Osteocyte (in vitro differentiated cells): ENCODE results near the gene TRAIP. TPM values are rescaled to one million over a fixed set of nuclear protein-coding genes. Genes with fewer than 3 reads are reported as not detected.
"Not testable (repeated sequence)": the region's sequence is repeated elsewhere in the genome, so short reads cannot be mapped to it uniquely, and the experiment has no call there.

ENCODE experiments used
- DNase-seq: peaks from one replicate; pipeline ENCODE4 v3.0.0; 2021; ENCODE audit warnings: mixed read lengths; ENCODE audit not compliant: unreplicated experiment; ENCODE audit errors: extremely low spot score
- H3K27ac Mint-ChIP-seq: one replicate; pipeline ENCODE4 v1.8.0; 2021; ENCODE audit warnings: mild to moderate bottlenecking, mixed read lengths; ENCODE audit not compliant: unreplicated experiment
- H3K27me3 Mint-ChIP-seq: one replicate; pipeline ENCODE4 v1.8.0; 2021; ENCODE audit warnings: mixed read lengths; ENCODE audit not compliant: unreplicated experiment
- H3K36me3 Mint-ChIP-seq: one replicate; pipeline ENCODE4 v1.8.0; 2021; ENCODE audit warnings: mixed read lengths; ENCODE audit not compliant: unreplicated experiment
- H3K4me1 Mint-ChIP-seq: one replicate; pipeline ENCODE4 v1.8.0; 2021; ENCODE audit warnings: mixed read lengths; ENCODE audit not compliant: unreplicated experiment
- H3K4me3 Mint-ChIP-seq: one replicate; pipeline ENCODE4 v1.8.0; 2021; ENCODE audit warnings: mild to moderate bottlenecking, moderate library complexity, mixed read lengths; ENCODE audit not compliant: unreplicated experiment
- H3K9me3 Mint-ChIP-seq: one replicate; pipeline ENCODE4 v1.8.0; 2021; ENCODE audit warnings: mixed read lengths; ENCODE audit not compliant: unreplicated experiment
- total RNA-seq: library from RNA; stranded (reverse); gene quantifications from 2 replicates; pipeline ENCODE4 v1.2.1, GENCODE V29; 2021
- TF ChIP-seq, protein P1 (sequence below): fragments of 200-600 bp; sonication (generic); IDR thresholded peaks from 2 replicates; pipeline ENCODE4 v1.5.0; 2021; ENCODE audit warnings: antibody characterized with exemption, mild to moderate bottlenecking, moderate library complexity

TRAIP gene
- total RNA-seq, 1 donor from 2014 or later, result 3.4 TPM

DNA sequence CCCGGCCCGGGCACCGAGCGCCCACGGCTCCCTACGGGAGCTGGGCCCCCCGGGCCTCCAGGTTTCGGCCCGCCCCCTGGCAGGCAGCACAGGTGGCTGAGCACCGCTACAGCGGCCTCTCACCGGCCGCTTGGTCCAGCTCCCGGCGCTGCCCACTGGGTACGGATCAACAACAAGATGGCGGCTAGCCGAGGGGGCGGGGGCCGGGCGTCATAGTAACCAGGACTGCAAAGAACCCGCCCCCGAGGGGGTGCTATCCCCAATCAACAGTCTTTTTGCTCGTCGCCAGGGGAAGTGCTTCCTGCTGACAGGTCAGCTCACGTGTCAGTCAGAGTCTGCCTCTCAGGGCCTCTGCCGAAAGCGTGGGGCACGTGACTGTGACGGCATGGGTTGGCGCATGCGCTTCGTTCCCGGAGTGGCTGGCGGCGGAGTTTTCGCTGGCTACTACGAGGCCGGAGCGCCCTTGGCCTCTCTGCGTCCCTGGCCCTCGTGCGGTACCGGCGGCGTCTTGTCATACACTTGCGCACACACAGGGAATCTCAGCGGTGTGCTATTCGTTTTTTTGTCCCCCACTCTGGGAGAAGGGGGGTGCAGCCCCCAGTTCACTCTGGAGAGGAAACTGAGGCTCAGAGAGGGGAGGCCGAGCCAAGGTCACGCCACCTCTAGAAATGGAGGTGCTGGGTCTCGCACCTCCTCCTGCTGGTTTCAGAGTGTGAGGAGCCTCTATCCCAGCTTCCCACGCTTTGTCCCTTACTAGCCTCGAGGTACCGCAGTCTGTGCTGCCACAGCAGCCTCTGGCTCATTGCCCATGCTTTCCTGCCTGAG lies 69.8 kb downstream of the TRAIP start, which contains the start of gene IP6K1:
Gene IP6K1, minus strand, starts transcription at position 186 of the 825 bp plus-strand sequence. CDS start 38,502 bp downstream, outside the sequence.
- DNase-seq, result peak; percentile 100
- Mint-ChIP-seq H3K9me3 (no peaks in the 10 kb centered on the region), H3K36me3 (peaks cover 4% of the 10 kb centered on the region), H3K27ac (peak within 1 kb of the TSS; percentile 97), H3K4me3 (peak within 1 kb of the TSS; percentile 86), H3K4me1 (peaks cover 26% of the 10 kb centered on the region), H3K27me3 (no peaks in the 10 kb centered on the region)
- TF ChIP-seq, protein P1, sequence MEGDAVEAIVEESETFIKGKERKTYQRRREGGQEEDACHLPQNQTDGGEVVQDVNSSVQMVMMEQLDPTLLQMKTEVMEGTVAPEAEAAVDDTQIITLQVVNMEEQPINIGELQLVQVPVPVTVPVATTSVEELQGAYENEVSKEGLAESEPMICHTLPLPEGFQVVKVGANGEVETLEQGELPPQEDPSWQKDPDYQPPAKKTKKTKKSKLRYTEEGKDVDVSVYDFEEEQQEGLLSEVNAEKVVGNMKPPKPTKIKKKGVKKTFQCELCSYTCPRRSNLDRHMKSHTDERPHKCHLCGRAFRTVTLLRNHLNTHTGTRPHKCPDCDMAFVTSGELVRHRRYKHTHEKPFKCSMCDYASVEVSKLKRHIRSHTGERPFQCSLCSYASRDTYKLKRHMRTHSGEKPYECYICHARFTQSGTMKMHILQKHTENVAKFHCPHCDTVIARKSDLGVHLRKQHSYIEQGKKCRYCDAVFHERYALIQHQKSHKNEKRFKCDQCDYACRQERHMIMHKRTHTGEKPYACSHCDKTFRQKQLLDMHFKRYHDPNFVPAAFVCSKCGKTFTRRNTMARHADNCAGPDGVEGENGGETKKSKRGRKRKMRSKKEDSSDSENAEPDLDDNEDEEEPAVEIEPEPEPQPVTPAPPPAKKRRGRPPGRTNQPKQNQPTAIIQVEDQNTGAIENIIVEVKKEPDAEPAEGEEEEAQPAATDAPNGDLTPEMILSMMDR, result no peak

DNA sequence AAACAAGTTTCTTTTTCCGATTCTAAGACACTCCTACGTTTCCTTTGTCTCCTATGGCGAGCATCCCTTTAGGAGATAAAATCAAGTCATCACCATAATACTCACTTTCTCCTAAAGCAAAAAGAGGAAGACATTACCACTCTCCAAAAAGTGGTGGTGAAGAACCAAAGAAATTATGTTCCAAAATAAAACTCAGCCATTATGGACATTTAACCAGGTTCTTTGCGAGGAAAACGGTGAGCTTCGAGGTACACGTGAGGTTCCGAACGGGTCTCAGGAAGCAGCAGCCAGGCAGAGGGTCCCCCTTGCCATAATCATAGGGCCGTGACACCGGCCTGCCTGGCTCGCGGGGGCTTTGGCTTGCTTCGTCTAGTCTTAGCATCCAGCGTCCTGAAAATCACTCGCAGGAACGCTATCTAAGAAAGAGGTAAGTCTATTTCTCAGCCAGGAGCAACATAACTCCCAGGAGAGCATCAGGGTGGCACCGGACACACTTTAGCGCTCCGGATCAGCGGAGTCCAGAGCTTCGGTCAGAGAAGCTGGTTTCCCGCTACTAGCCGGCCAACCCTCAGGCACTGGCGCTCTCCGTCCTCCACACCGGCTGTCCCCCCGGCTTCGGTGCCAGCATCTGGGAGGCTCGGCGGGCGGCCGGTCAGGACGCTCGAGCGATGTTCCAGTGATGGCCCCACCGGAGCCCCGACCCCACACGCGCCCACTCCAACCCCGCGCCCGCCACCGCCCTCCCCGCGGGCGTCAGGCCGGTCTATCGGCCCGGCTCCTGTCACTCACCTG lies 70.6 kb downstream of the TRAIP start:
- Mint-ChIP-seq H3K27me3 (no peaks in the 10 kb centered on the region), H3K4me1 (peaks cover 33% of the 10 kb centered on the region), H3K36me3 (peaks cover 4% of the 10 kb centered on the region), H3K4me3 (peak overlapping the region; percentile 86), H3K27ac (peak overlapping the region; percentile 85), H3K9me3 (no peaks in the 10 kb centered on the region)
- TF ChIP-seq, protein P1, result no peak
- DNase-seq, result no peak

DNA sequence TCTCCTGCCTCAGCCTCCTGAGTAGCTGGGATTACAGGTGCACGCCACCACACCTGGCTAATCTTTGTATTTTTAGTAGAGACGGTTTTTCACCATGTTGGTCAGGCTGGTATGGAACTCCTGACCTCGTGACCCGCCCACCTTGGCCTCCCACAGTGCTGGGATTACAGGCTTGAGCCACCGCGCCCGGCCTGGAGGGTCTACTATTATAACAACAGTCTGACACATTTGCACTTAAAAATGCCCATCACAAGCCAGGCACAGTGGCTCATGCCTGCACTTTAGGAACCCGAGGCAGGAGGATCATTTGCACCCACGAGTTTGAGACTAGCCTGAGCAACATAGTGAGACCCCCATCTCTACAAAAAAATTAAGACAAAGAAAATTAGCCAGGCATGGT lies 74.1 kb downstream of the TRAIP start:
- H3K27me3 Mint-ChIP-seq, H3K9me3 Mint-ChIP-seq, DNase-seq, H3K4me3 Mint-ChIP-seq, H3K36me3 Mint-ChIP-seq, H3K27ac Mint-ChIP-seq: not testable (repeated sequence)
- peaks cover 51% of the 10 kb centered on the region for H3K4me1 Mint-ChIP-seq

DNA sequence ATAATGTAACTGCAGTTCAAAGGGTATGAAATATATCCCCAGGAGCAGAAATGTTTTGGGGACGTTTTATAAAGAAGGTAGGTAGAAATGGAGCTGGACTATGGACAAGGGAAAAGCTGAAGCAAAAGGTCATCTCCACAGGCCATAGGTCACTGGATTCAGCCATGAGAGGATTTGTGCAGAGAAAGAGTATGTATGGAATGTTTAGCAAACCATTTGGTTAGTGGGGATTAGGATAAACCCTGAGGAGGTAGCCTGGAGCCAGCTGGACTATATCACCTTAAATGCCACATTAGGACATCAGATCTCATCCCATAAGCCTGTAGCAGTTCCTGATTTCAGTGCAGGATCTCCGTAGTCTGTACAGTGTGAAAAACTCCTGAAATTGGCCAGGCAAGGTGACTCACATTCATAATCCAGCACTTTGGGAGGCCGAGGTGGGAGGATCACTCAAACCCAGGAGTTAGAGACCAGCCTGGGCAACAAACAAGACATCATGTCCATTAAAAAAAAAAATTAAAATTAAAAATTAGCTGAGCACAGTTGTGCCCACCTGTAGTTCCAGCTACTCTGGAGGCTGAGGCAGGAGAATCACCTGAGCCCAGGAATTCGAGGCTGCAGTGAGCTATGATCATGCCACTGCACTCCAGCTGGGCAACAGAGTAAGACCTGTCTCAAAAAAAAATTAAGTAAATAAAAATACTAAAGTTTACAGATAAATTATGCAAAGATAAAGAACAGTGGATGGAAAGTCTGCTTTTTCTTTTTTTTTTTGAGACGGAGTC lies 74.8 kb downstream of the TRAIP start:
- Mint-ChIP-seq H3K4me3 (no peak overlapping the region), H3K27ac (peak overlapping the region; percentile 2), H3K4me1 (peaks cover 44% of the 10 kb centered on the region), H3K27me3 (no peaks in the 10 kb centered on the region), H3K9me3 (no peaks in the 10 kb centered on the region), H3K36me3 (peaks cover 7% of the 10 kb centered on the region)
- no peak for DNase-seq
- TF ChIP-seq, protein P1, result no peak

DNA sequence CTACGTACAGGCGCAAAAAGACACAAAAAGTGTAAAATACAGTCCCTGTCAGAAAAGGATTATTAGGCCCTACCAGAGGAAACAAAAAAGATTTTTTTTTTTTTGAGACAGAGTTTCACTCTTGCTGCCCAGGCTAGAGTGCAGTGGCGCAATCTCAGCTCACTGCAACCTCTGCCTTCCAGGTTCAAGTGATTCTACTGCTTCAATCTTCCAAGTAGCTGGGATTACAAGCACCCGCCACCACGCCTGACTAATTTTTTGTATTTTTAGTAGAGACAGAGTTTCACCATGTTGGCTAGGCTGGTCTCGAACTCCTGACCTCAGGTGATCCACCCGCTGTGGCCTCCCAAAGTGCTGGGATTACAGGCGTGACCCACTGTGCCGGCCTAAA lies 75.4 kb downstream of the TRAIP start:
- not testable (repeated sequence) for DNase-seq, H3K9me3 Mint-ChIP-seq, H3K27me3 Mint-ChIP-seq, H3K4me3 Mint-ChIP-seq, H3K36me3 Mint-ChIP-seq
- H3K27ac Mint-ChIP-seq, result peak overlapping the region; percentile 2
- peaks cover 43% of the 10 kb centered on the region for H3K4me1 Mint-ChIP-seq
